GM12878 (cell line): ENCODE measurements around the gene CRB1. TPM values are rescaled to one million over a fixed set of nuclear protein-coding genes. Genes with fewer than 3 reads are reported as not detected.
"Not testable (repeated sequence)": the region's sequence is repeated elsewhere in the genome, so short reads cannot be mapped to it uniquely, and the experiment has no call there.

Experiments used
- ATAC-seq: fragments of 200-7000 bp; cut with Tn5 transposase; 3 replicates; pipeline ENCODE4 v1.9.1; 2020; ENCODE audit warnings: mild to moderate bottlenecking, moderate library complexity
- BruUV-seq: library from RNA; stranded (reverse); fragments of 400-500 nt; replicated peaks from 2 replicates; lab custom pipeline; 2021; lab: Mats Ljungman, UMichigan
- CTCF ChIA-PET: fragments of 300-600 bp; sonication (Branson Sonifier 250); formaldehyde crosslinking; extraction: SDS; loops from one replicate; lab custom pipeline; 2021; ENCODE audit warnings: inconsistent platforms; lab: Yijun Ruan, JAX
- POLR2A ChIA-PET: fragments of 350-600 bp; formaldehyde crosslinking; extraction: SDS; loops from one replicate; lab custom pipeline; 2021; ENCODE audit warnings: inconsistent platforms; lab: Charles Lee
- RAD21 ChIA-PET: fragments of 300-600 bp; sonication (Branson Sonifier 250); formaldehyde crosslinking; loops from one replicate; lab custom pipeline; 2023; ENCODE audit warnings: antibody characterized with exemption; ENCODE audit not compliant: unreplicated experiment; lab: Charles Lee
- SMC1A ChIA-PET: fragments of 300-600 bp; sonication (Branson Sonifier 250); formaldehyde crosslinking; loops from one replicate; lab custom pipeline; 2023; ENCODE audit not compliant: unreplicated experiment, uncharacterized antibody; lab: Charles Lee
- DNase-seq: peaks from one replicate; pipeline ENCODE4 v3.0.0-alpha.2; 2011; ENCODE audit warnings: low read depth, low spot score
- FAIRE-seq: peaks from 3 replicates; lab custom pipeline; 2011; peaks lifted over from hg19 to GRCh38; lab: Jason Lieb, UNC
- H2AFZ ChIP-seq: 2 replicates; pipeline ENCODE4 v1.6.0; 2011; ENCODE audit warnings: low read depth, low read length, control low read depth; ENCODE audit not compliant: control insufficient read depth
- H3K27ac ChIP-seq: 2 replicates; pipeline ENCODE4 v1.5.1; 2011; ENCODE audit warnings: control low read depth; ENCODE audit not compliant: control insufficient read depth, insufficient read depth
- H3K27me3 ChIP-seq, 2 experiments: replicated peaks in 1 of 2; 2 replicates each; pipeline versions ENCODE4 v1.6.0 to v1.6.1; 2011; ENCODE audit warnings: low read length in 1 of 2; ENCODE audit not compliant: control insufficient read depth in 2 of 2, insufficient read depth in 2 of 2
- H3K36me3 ChIP-seq, 2 experiments: 2 replicates each; pipeline ENCODE4 v1.5.1; 2011; ENCODE audit warnings: low read length in 1 of 2; ENCODE audit not compliant: control insufficient read depth in 2 of 2, insufficient read depth in 2 of 2
- H3K4me1 ChIP-seq: 2 replicates; pipeline ENCODE4 v1.6.1; 2011; ENCODE audit warnings: mild to moderate bottlenecking, low read length, moderate library complexity, mixed read lengths; ENCODE audit not compliant: control insufficient read depth, insufficient read depth
- H3K4me2 ChIP-seq: 2 replicates; pipeline ENCODE4 v1.6.0; 2011; ENCODE audit warnings: control low read depth; ENCODE audit not compliant: control insufficient read depth, insufficient read depth
- H3K4me3 ChIP-seq: fragments of 200-600 bp; sonication (generic); 2 replicates; pipeline ENCODE4 v1.5.1; 2016
- H3K79me2 ChIP-seq: 2 replicates; pipeline ENCODE4 v1.6.0; 2011; ENCODE audit warnings: low read length; ENCODE audit not compliant: control insufficient read depth, insufficient read depth
- H3K9ac ChIP-seq: 2 replicates; pipeline ENCODE4 v1.8.0; 2011; ENCODE audit warnings: low read length, control low read depth, mixed read lengths; ENCODE audit not compliant: control insufficient read depth, insufficient read depth
- H3K9me3 ChIP-seq: replicated peaks from 3 replicates; pipeline ENCODE4 v1.5.1; 2011; ENCODE audit warnings: mild to moderate bottlenecking, low read length; ENCODE audit not compliant: control insufficient read depth, insufficient read depth
- H4K20me1 ChIP-seq: 2 replicates; pipeline ENCODE4 v1.6.0; 2011; ENCODE audit not compliant: control insufficient read depth, insufficient read depth
- CUX1 ChIP-seq: IDR thresholded peaks from 2 replicates; pipeline ENCODE4 v1.6.1; 2012; ENCODE audit warnings: improper control_type of control experiment, low read depth, low read length; ENCODE audit not compliant: insufficient replicate concordance
- ESRRA ChIP-seq: IDR thresholded peaks from 2 replicates; pipeline ENCODE4 v1.6.1; 2012; ENCODE audit warnings: mild to moderate bottlenecking, low read length, improper control_type of control experiment
- POU2F2 ChIP-seq: IDR thresholded peaks from 3 replicates; pipeline ENCODE4 v1.6.1; 2011; ENCODE audit warnings: low read depth, mild to moderate bottlenecking, low read length, borderline replicate concordance
- RELB ChIP-seq: fragments of 450-650 bp; IDR thresholded peaks from 2 replicates; pipeline ENCODE4 v1.6.1; 2017; ENCODE audit warnings: low read depth, mild to moderate bottlenecking, moderate library complexity
- ZBTB33 ChIP-seq: fragments of 450-650 bp; IDR thresholded peaks from 2 replicates; pipeline ENCODE4 v1.6.1; 2017; ENCODE audit warnings: mild to moderate bottlenecking
- WGBS: methylation state at CpG from one replicate; pipeline ENCODE4 v1.1.6; 2016; ENCODE audit warnings: low lambda C conversion rate; ENCODE audit not compliant: insufficient replicate concordance, insufficient coverage; ENCODE audit errors: missing lambda C conversion rate; 5-methylcytosine and 5-hydroxymethylcytosine counted together
- in situ Hi-C: fragments of 300-500 bp; cut with MboI; formaldehyde crosslinking; loops from 9 replicates; pipeline ENCODE4 v1.14.3; 2018; ENCODE audit warnings: mixed read lengths
- intact Hi-C: fragments of 100-400 bp; cut with micrococcal nuclease; formaldehyde crosslinking; loops from one replicate; pipeline ENCODE4 v1.14.2; 2022; ENCODE audit not compliant: unreplicated experiment
- polyA plus RNA-seq, 11 experiments: library from polyadenylated mRNA; depleted of rRNA in 4 of 11; unstranded in 6 of 11; stranded (reverse) in 5 of 11; fragments of >200 nt; fragmentation: Nextera tagmentation in 4 of 11; fragmentation: Illumina TruSeq in 1 of 11; extraction: Ambion mirVana in 4 of 11; extraction: Trizol in 1 of 11; gene quantifications; 1 replicate in 1 of 11; 2 replicates in 10 of 11; pipeline versions ENCODE4 v1.2.1 to v1.2.3, GENCODE V29; 2011 to 2016; ENCODE audit warnings: inconsistent platforms in 2 of 11, missing spikeins in 2 of 11, low read depth in 1 of 11
- total RNA-seq, 4 experiments: library from RNA; depleted of rRNA in 3 of 4; stranded (reverse); fragments of >200 nt in 3 of 4; fragmentation: Illumina TruSeq in 1 of 4; extraction: Trizol in 1 of 4; gene quantifications; 2 replicates each; pipeline versions ENCODE4 v1.2.1 to v1.2.3, GENCODE V29; 2013 to 2021

CRB1 gene
- total and polyA plus RNA-seq, 10 of the 15 experiments (the other 5 are each of a cell fraction or from before 2014, with no cell fraction given) = 0.06 to 0.10 (median 0.06) TPM; not detected in 7

GRCh38 chr1:197491505-197491904, 223.5 kb downstream of the CRB1 start:
- FAIRE-seq, intact Hi-C loops, H4K20me1 ChIP-seq, POLR2A ChIA-PET, in situ Hi-C loops, H3K36me3 ChIP-seq, BruUV-seq, H3K9ac ChIP-seq, H3K79me2 ChIP-seq, RAD21 ChIA-PET, H3K4me2 ChIP-seq, H3K4me3 ChIP-seq, H3K27ac ChIP-seq, H3K9me3 ChIP-seq, DNase-seq, H3K4me1 ChIP-seq, H2AFZ ChIP-seq, ATAC-seq, SMC1A ChIA-PET, H3K27me3 ChIP-seq: not testable (repeated sequence)
- CTCF ChIA-PET = interaction anchor here (0.6 to 1.0 kb wide), 2 partner anchors 32 to 33 kb away, joined by 3 read pairs; no protein-coding TSS in a partner anchor
- 0% methylated on average over 1 of the region's 1 CpG for WGBS

GRCh38 chr1:197496722-197497121, 228.7 kb downstream of the CRB1 start:
- H3K4me1 ChIP-seq = no peaks in the 10 kb centered on the region
- no TSS peak for BruUV-seq
- in situ Hi-C loops = no loop called here
- H3K4me2 ChIP-seq = no peak overlapping the region
- DNase-seq = no peak
- CTCF ChIA-PET = interaction anchor here (1.7 kb wide), 1 partner anchor 11 kb away, joined by 3 read pairs; no protein-coding TSS in a partner anchor
- H3K27me3 ChIP-seq = no peaks in the 10 kb centered on the region
- FAIRE-seq = no peak
- no peak overlapping the region for H3K9ac ChIP-seq
- no peak overlapping the region for H2AFZ ChIP-seq
- ATAC-seq = no peak
- H4K20me1 ChIP-seq = no peaks in the 10 kb centered on the region
- RAD21 ChIA-PET = no interaction called here
- POLR2A ChIA-PET = no interaction called here
- no peak overlapping the region for H3K27ac ChIP-seq
- H3K4me3 ChIP-seq = no peak overlapping the region
- no peaks in the 10 kb centered on the region for H3K36me3 ChIP-seq
- SMC1A ChIA-PET = no interaction called here
- intact Hi-C loops = no loop called here
- no peaks in the 10 kb centered on the region for H3K9me3 ChIP-seq
- 63% methylated on average over 10 of the region's 10 CpGs for WGBS
- no peaks in the 10 kb centered on the region for H3K79me2 ChIP-seq
- TF ChIP-seq CUX1 (no peak), POU2F2 (no peak), ESRRA (no peak), RELB (no peak), ZBTB33 (no peak)
